Right lobe of liver (tissue), 6 donors: ENCODE measurements around the gene GATM. TPM values are rescaled to one million over a fixed set of nuclear protein-coding genes. Genes with fewer than 3 reads are reported as not detected.

ENCODE experiments used
- ATAC-seq, 4 donors: fragments of 200-7000 bp; cut with Tn5 transposase; one replicate each; pipeline ENCODE4 v1.9.1; 2020; ENCODE audit warnings: mild to moderate bottlenecking in 4 of 4, moderate library complexity in 4 of 4
- DNase-seq, 3 donors: peaks; one replicate each; pipeline ENCODE4 v3.0.0-alpha.2; 2020
- H3K27ac ChIP-seq, 3 donors: fragments of 200-600 bp; one replicate each; pipeline ENCODE4 v1.8.0; 2022
- H3K27me3 ChIP-seq, 2 donors: fragments of 200-600 bp; one replicate each; pipeline ENCODE4 v1.8.0; 2022
- H3K36me3 ChIP-seq, 4 donors: fragments of 200-600 bp; sonication (generic) in 1 of 4; one replicate each; pipeline versions ENCODE4 v1.5.1 to v1.8.0; 2017 to 2022; ENCODE audit warnings: control low read depth in 1 of 4
- H3K4me1 ChIP-seq, 4 donors: fragments of 200-600 bp; sonication (generic) in 1 of 4; one replicate each; pipeline versions ENCODE4 v1.5.1 to v1.8.0; 2017 to 2022; ENCODE audit warnings: control low read depth in 1 of 4
- H3K4me3 ChIP-seq, 3 donors: fragments of 200-600 bp; one replicate each; pipeline ENCODE4 v1.8.0; 2022
- H3K9me3 ChIP-seq, 4 donors: fragments of 200-600 bp; sonication (generic) in 1 of 4; one replicate each; pipeline versions ENCODE4 v1.5.1 to v1.8.0; 2017 to 2022; ENCODE audit warnings: control low read depth in 1 of 4
- POLR2A ChIP-seq: fragments of 450-650 bp; IDR thresholded peaks from one replicate; pipeline ENCODE4 v1.6.1; 2017; ENCODE audit warnings: antibody characterized with exemption, mild to moderate bottlenecking
- WGBS: methylation state at CpG from one replicate; pipeline ENCODE4 v1.1.6; 2018; ENCODE audit warnings: low coverage, low lambda C conversion rate; ENCODE audit not compliant: insufficient coverage; ENCODE audit errors: missing lambda C conversion rate; 5-methylcytosine and 5-hydroxymethylcytosine counted together
- intact Hi-C, 2 donors: fragments of 100-400 bp; cut with DNase I; formaldehyde crosslinking; loops; one replicate each; pipeline versions ENCODE4 v1.11.2 to v1.14.1; 2022
- total RNA-seq, 6 experiments: library from RNA; depleted of rRNA in 2 of 6; stranded (reverse); fragments of >200 nt in 2 of 6; fragmentation: NEBNext Ultra II Directional in 3 of 6; extraction: Animal tissue kit (Norgen Biotek cat#: 25700) in 3 of 6; gene quantifications; one replicate each; pipeline versions ENCODE4 v1.1.0 to v1.2.4, GENCODE V29; 2016 to 2023
- TF ChIP-seq, protein P1 (sequence below), 4 donors: fragments of 200-600 bp in 3 of 4; fragments of 450-650 bp in 1 of 4; IDR thresholded peaks; one replicate each; pipeline versions ENCODE4 v1.5.1 to v1.8.0; 2016 to 2022; ENCODE audit warnings: antibody characterized with exemption in 4 of 4, mild to moderate bottlenecking in 2 of 4
- donor health status: DM: no; HTN: yes; CAD: no.
- donor health status: DM: no; HTN: no; CAD: no.
- donor health status: DM: no; HTN: no; CAD: no.
- donor health status: DM: no; HTN: yes; CAD: no.
- donor health status: DM: no; HTN: yes; CAD: no.

The GATM gene
- total RNA-seq, 6 experiments from 2014 or later = 404 to 1,363 (median 579) TPM

DNA sequence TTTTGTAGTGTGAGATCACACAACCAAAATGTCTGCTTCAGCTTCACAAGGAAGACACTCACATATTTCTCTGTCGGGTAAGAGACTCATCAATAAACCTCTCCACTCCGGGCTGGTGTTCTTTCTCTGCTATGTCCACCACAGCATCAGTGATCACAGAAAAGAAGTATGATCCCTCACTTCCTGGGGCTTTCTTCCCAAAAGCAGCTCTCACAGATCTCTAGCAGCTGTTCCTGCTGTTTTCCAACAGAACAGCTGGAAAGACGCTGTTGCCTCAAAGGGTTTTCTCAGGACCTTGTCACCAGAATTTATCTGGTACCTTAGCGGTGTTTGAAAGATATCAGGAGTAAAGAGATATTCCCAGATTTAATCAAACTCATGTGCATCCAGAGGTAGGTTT, 46.4 kb downstream of the GATM start:
- TF ChIP-seq, protein P1, sequence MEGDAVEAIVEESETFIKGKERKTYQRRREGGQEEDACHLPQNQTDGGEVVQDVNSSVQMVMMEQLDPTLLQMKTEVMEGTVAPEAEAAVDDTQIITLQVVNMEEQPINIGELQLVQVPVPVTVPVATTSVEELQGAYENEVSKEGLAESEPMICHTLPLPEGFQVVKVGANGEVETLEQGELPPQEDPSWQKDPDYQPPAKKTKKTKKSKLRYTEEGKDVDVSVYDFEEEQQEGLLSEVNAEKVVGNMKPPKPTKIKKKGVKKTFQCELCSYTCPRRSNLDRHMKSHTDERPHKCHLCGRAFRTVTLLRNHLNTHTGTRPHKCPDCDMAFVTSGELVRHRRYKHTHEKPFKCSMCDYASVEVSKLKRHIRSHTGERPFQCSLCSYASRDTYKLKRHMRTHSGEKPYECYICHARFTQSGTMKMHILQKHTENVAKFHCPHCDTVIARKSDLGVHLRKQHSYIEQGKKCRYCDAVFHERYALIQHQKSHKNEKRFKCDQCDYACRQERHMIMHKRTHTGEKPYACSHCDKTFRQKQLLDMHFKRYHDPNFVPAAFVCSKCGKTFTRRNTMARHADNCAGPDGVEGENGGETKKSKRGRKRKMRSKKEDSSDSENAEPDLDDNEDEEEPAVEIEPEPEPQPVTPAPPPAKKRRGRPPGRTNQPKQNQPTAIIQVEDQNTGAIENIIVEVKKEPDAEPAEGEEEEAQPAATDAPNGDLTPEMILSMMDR (IDR thresholded peaks at IDR 0.05) = no peak
- no peak for TF ChIP-seq POLR2A
- Histone ChIP-seq H3K36me3 (no peaks in the 10 kb centered on the region), H3K9me3 (no peaks in the 10 kb centered on the region), H3K4me3 (no peak overlapping the region), H3K4me1 (peaks cover 0 to 19% (median 7%) of the 10 kb centered on the region in 4 donors), H3K27me3 (no peaks in the 10 kb centered on the region), H3K27ac (no peak overlapping the region)
- no peak for DNase-seq
- ATAC-seq = no peak
- 79% methylated on average over 4 of the region's 4 CpGs for WGBS
- intact Hi-C loops = no loop called here

GRCh38 chr15:45328663-45329062, 49.7 kb downstream of the GATM start:
- Histone ChIP-seq H3K27me3 (no peaks in the 10 kb centered on the region), H3K4me1 (peaks cover 0 to 5% (median 2%) of the 10 kb centered on the region in 4 donors), H3K4me3 (no peak overlapping the region), H3K9me3 (no peaks in the 10 kb centered on the region), H3K27ac (no peak overlapping the region), H3K36me3 (no peaks in the 10 kb centered on the region)
- TF ChIP-seq, protein P1 (IDR thresholded peaks at IDR 0.05) = no peak
- no peak for TF ChIP-seq POLR2A
- intact Hi-C loops = no loop called here
- DNase-seq = no peak
- WGBS = 38% methylated on average over 1 of the region's 2 CpGs
- no peak for ATAC-seq

GRCh38 chr15:45326741-45327140, 51.6 kb downstream of the GATM start:
- Histone ChIP-seq H3K9me3 (no peaks in the 10 kb centered on the region), H3K27ac (no peak overlapping the region), H3K27me3 (no peaks in the 10 kb centered on the region), H3K4me1 (no peaks in the 10 kb centered on the region), H3K36me3 (no peaks in the 10 kb centered on the region), H3K4me3 (no peak overlapping the region)
- intact Hi-C loops = no loop called here
- TF ChIP-seq, protein P1 (IDR thresholded peaks at IDR 0.05) = no peak
- no peak for TF ChIP-seq POLR2A
- ATAC-seq (no peak), DNase-seq (no peak)
- WGBS = 73% methylated on average over 5 of the region's 7 CpGs

GRCh38 chr15:45326280-45326679, 52.1 kb downstream of the GATM start:
- Histone ChIP-seq H3K36me3 (no peaks in the 10 kb centered on the region), H3K4me3 (no peak overlapping the region), H3K9me3 (no peaks in the 10 kb centered on the region), H3K27ac (no peak overlapping the region), H3K27me3 (no peaks in the 10 kb centered on the region), H3K4me1 (no peaks in the 10 kb centered on the region)
- 75% methylated on average over 5 of the region's 5 CpGs for WGBS
- no peak for DNase-seq
- intact Hi-C loops = no loop called here
- no peak for ATAC-seq
- no peak for TF ChIP-seq POLR2A
- TF ChIP-seq, protein P1 (IDR thresholded peaks at IDR 0.05) = no peak
